HL-60/S4 treated with phorbol 12-myristate 13-acetate at 8.2 ng/mL for 4 days and 3 days (cell line): ENCODE measurements around the gene NOP9.

Experiments
- in situ Hi-C: fragments of 300-500 bp; cut with MboI; formaldehyde crosslinking; loops from 2 replicates; pipeline ENCODE4 v1.15.0; 2022; ENCODE audit warnings: low sequenced_read_pairs

NOP9 gene

GRCh38 chr14:24280797-24281460 lies 18.7 kb upstream of the NOP9 start:
- in situ Hi-C loops, result no loop called here

GRCh38 chr14:24281636-24282035 lies 18.0 kb upstream of the NOP9 start:
- in situ Hi-C loops, result no loop called here

- in situ Hi-C loops, result no loop called here
Observed at GRCh38 chr14:24282736-24283135, 16.9 kb upstream of the NOP9 start.

GRCh38 chr14:24283796-24284460 lies 15.7 kb upstream of the NOP9 start:
- in situ Hi-C loops, result no loop called here

GRCh38 chr14:24284501-24285035 lies 15.1 kb upstream of the NOP9 start:
- in situ Hi-C loops, result no loop called here

GRCh38 chr14:24285351-24285750 lies 14.3 kb upstream of the NOP9 start:
- in situ Hi-C loops, result no loop called here

- in situ Hi-C loops, result no loop called here
Observed at GRCh38 chr14:24286996-24287395, 12.7 kb upstream of the NOP9 start.

GRCh38 chr14:24289649-24290280 lies 9.9 kb upstream of the NOP9 start:
- in situ Hi-C loops, result loop anchor here (10.0 kb wide), 1 partner anchor 45 kb away; the partner anchor contains the start of gene TINF2

- in situ Hi-C loops, result loop anchor here (10.0 kb wide), 1 partner anchor 46 kb away; the partner anchor contains the start of gene TINF2
Observed at GRCh38 chr14:24290746-24291145, 8.9 kb upstream of the NOP9 start.

GRCh38 chr14:24291446-24292117 lies 8.1 kb upstream of the NOP9 start:
- in situ Hi-C loops, result loop anchor here (10.0 kb wide), 1 partner anchor 47 kb away; the partner anchor contains the start of gene TINF2

- in situ Hi-C loops, result loop anchor here (10.0 kb wide), 1 partner anchor 47 kb away; the partner anchor contains the start of gene TINF2
Observed at GRCh38 chr14:24292118-24292807, 7.4 kb upstream of the NOP9 start.

- in situ Hi-C loops, result loop anchor here (10.0 kb wide), 1 partner anchor 49 kb away; the partner anchor contains the start of gene TINF2
Observed at GRCh38 chr14:24293525-24293924, 6.1 kb upstream of the NOP9 start.

GRCh38 chr14:24296341-24297157 lies 3.1 kb upstream of the NOP9 start:
- in situ Hi-C loops, result loop anchor here (10.0 kb wide), 1 partner anchor 52 kb away; the partner anchor contains the start of gene TINF2

- in situ Hi-C loops, result loop anchor here (10.0 kb wide), 1 partner anchor 53 kb away; the partner anchor contains the start of gene TINF2
Observed at GRCh38 chr14:24297190-24297964, 2.3 kb upstream of the NOP9 start.

- in situ Hi-C loops, result loop anchor here (10.0 kb wide), 1 partner anchor 54 kb away; the partner anchor contains the start of gene TINF2
Observed at GRCh38 chr14:24298892-24299254, 777 bp upstream of the NOP9 start.

GRCh38 chr14:24300326-24300980 lies 803 bp downstream of the NOP9 start:
- in situ Hi-C loops, result no loop called here

- in situ Hi-C loops, result no loop called here
Observed at GRCh38 chr14:24304019-24304387, 4.4 kb downstream of the NOP9 start.

GRCh38 chr14:24307156-24307574 lies 7.5 kb downstream of the NOP9 start:
- in situ Hi-C loops, result no loop called here
